Cardiac muscle cell (in vitro differentiated cells and primary cell): Measurements from ENCODE around the gene RPN2. TPM values are rescaled to one million over a fixed set of nuclear protein-coding genes. Genes with fewer than 3 reads are reported as not detected.

Experiments used
- DNase-seq, 2 donors: peaks; one replicate each; pipeline versions ENCODE4 v3.0.0 to v3.0.0-alpha.2; 2010 to 2017; ENCODE audit warnings: low read depth in 1 of 2, low spot score in 1 of 2
- H3K27ac ChIP-seq: fragments of 200-600 bp; sonication (generic); 2 replicates; pipeline ENCODE4 v1.5.1; 2016
- H3K27me3 ChIP-seq: fragments of 200-600 bp; sonication (generic); 2 replicates; pipeline ENCODE4 v1.6.0; 2016; ENCODE audit warnings: control low read depth
- H3K36me3 ChIP-seq: fragments of 200-600 bp; sonication (generic); 2 replicates; pipeline ENCODE4 v1.5.1; 2016; ENCODE audit warnings: control low read depth
- H3K4me1 ChIP-seq: fragments of 200-600 bp; sonication (generic); 2 replicates; pipeline ENCODE4 v1.8.1; 2017; ENCODE audit warnings: low read depth, mild to moderate bottlenecking, mixed run types
- H3K4me3 ChIP-seq: fragments of 200-600 bp; sonication (generic); 2 replicates; pipeline ENCODE4 v1.5.1; 2016; ENCODE audit warnings: mild to moderate bottlenecking
- H3K9me3 ChIP-seq: fragments of 200-600 bp; sonication (generic); 2 replicates; pipeline ENCODE4 v1.5.1; 2017; ENCODE audit warnings: low read depth, mild to moderate bottlenecking, control low read depth
- polyA plus RNA-seq: library from polyadenylated mRNA; unstranded; fragments of >200 nt; fragmentation: Nextera tagmentation; extraction: Ambion mirVana; gene quantifications from 2 replicates; pipeline ENCODE4 v1.2.1, GENCODE V29; 2016
- total RNA-seq: library from RNA; depleted of rRNA; stranded (reverse); fragments of >200 nt; gene quantifications from 2 replicates; pipeline ENCODE4 v1.2.3, GENCODE V29; 2016
- TF ChIP-seq, protein P1 (sequence below): IDR thresholded peaks from 2 replicates; pipeline ENCODE4 v1.5.1; 2012; ENCODE audit warnings: low read depth, mild to moderate bottlenecking, low read length

The RPN2 gene
- total and polyA plus RNA-seq, 2 experiments from 2014 or later: 150 to 259 TPM

DNA sequence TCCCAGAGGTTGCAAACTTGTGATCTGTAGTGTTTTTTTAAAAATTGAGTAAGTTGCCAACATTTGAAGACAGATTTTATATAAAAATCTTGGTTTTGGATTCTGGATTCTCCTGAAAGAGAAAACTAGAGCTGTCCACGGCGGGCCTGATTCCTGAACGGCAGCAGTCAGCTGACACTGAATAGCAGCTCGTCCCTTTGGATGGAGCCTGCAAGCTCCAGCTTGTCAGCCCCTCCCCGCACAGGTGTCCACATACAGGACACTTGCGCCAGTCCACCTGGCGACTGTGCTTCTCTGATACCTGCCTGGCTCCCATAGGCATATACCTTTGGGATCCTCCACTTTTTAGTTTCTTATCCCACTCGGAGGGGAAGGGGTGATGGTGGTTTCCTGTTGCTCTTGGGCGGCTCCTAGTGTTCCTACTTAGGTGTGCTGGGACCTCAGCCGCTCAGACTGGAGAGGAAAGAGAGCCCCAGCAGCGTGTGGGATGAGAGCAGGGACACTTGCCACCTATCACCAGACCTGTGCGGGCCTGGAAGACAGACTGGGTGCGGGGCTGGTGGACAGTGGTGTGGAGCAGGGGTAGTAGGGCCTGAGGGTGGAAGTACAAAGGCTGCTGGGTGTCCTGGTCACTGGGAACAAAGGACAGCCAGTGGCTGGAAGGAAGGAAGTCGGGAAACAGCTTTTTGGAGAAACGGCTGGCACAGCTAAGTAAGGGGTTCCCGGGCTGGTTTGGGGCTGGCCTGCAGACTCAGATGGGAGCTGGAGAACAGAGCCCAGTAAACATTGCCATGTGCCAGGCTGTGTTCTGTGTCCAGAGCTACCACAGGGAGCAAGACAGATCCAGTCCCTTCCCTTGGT lies 64.2 kb downstream of the RPN2 start:
- Histone ChIP-seq H3K36me3 (peaks cover 36% of the 10 kb centered on the region), H3K4me1 (no peaks in the 10 kb centered on the region), H3K27ac (no peak overlapping the region), H3K27me3 (no peaks in the 10 kb centered on the region), H3K4me3 (no peak overlapping the region), H3K9me3 (no peaks in the 10 kb centered on the region)
- TF ChIP-seq, protein P1, sequence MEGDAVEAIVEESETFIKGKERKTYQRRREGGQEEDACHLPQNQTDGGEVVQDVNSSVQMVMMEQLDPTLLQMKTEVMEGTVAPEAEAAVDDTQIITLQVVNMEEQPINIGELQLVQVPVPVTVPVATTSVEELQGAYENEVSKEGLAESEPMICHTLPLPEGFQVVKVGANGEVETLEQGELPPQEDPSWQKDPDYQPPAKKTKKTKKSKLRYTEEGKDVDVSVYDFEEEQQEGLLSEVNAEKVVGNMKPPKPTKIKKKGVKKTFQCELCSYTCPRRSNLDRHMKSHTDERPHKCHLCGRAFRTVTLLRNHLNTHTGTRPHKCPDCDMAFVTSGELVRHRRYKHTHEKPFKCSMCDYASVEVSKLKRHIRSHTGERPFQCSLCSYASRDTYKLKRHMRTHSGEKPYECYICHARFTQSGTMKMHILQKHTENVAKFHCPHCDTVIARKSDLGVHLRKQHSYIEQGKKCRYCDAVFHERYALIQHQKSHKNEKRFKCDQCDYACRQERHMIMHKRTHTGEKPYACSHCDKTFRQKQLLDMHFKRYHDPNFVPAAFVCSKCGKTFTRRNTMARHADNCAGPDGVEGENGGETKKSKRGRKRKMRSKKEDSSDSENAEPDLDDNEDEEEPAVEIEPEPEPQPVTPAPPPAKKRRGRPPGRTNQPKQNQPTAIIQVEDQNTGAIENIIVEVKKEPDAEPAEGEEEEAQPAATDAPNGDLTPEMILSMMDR: no peak
- peak in 1 of 2 donors; percentile 21 for DNase-seq

DNA sequence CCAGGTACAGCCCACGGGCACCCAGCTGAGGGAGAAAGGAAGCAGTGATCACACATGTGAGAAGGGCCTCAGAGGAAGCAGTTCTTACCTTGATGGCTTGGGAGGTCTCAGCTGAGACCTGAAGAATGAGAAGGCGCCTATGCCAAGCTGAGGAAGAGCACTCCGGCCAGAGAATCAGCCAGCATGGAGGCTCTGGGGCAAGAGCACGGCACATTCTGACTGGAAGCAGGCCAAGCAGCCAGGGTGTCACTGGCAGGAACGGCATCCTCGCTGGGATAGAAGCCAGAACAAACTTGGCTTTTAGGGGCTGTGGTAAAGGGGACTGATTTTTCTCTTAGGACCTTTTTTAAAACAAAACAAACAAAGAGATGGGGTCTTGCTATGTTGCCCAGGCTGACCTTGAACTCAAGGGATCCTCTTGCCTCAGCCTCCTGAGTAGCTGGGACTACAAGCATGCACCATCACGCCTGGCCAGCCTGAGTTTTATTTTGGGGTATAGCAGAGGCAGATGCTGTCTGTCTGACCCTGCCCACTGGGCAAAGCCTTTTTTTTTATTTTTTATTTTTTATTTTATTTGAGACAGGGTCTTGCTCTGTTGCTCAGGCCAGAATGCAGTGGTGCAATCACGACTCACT lies 64.9 kb downstream of the RPN2 start:
- Histone ChIP-seq H3K36me3 (peaks cover 30% of the 10 kb centered on the region), H3K27ac (no peak overlapping the region), H3K4me1 (no peaks in the 10 kb centered on the region), H3K27me3 (no peaks in the 10 kb centered on the region), H3K4me3 (no peak overlapping the region), H3K9me3 (no peaks in the 10 kb centered on the region)
- DNase-seq: peak in 1 of 2 donors; percentile 23
- TF ChIP-seq, protein P1: no peak

DNA sequence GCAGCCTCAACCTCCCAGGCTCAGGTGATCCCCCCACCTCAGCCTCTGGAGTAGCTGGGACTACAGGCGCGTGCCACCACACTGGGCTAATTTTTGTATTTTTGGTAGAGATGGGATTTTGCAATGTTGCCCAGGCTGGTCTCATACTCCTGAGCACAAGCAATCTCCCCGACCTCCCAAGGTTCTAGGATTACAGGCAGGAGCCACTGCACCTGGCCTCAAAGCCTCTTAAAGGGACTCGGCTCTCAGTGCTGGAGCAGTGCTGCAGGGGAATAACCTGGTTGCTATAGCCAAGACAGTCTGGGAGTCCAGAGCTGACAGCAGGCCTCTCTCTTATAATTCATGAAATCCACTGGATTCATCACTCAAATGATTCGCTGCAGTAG lies 65.4 kb downstream of the RPN2 start:
- Histone ChIP-seq H3K4me3 (no peak overlapping the region), H3K4me1 (no peaks in the 10 kb centered on the region), H3K27ac (no peak overlapping the region), H3K9me3 (no peaks in the 10 kb centered on the region), H3K27me3 (no peaks in the 10 kb centered on the region), H3K36me3 (peaks cover 25% of the 10 kb centered on the region)
- DNase-seq: no peak
- TF ChIP-seq, protein P1: no peak

DNA sequence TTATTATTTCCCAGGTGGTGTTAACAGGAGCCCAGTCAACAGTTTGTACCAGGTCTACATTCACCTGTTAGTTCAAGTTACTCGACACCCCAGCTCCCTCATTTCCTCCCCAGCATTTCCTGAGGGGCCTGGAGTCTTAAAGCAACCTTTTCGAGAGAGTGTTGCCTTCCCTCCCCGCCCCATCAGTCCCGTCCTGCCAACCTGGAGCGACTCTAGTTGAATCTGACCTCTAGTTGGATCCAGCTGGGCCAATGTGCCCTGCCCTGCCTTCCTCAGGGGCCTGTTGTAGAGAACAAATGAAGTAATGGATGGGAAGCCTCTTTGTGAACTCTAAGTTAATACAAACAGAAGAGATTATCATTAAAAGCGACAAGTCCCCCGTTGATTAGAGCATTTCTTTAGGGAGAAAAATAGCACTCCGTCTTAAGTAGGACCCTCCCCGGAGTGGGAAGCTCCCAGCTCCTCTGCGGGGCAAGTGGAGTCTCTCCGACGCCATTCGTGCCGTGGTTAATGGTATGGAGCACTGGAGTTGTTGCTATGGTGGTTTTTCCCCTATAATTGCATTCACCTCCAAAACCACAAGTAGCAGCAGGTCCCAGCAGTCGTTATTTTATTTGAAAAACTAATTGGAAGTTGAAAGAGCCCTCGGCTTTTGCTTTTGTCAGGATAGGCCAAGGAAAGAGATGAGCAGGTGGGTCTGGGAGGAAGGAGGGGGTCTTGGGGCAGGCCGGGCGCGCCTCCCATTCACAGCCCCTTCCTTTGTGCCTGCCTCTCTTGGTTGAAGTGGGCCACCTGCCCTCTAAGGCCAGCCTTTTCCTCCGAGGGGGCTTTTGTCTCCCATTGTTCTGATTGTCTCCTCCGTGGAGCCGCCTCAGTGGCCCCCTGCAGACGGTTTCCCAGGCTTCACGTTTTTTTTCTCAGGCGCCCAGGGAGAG lies 66.4 kb downstream of the RPN2 start:
- H3K9me3 ChIP-seq: no peaks in the 10 kb centered on the region
- H3K4me3 ChIP-seq: no peak overlapping the region
- no peaks in the 10 kb centered on the region for H3K27me3 ChIP-seq
- H3K4me1 ChIP-seq: no peaks in the 10 kb centered on the region
- H3K36me3 ChIP-seq: peaks cover 22% of the 10 kb centered on the region
- H3K27ac ChIP-seq: no peak overlapping the region
- TF ChIP-seq, protein P1: no peak
- DNase-seq: no peak

DNA sequence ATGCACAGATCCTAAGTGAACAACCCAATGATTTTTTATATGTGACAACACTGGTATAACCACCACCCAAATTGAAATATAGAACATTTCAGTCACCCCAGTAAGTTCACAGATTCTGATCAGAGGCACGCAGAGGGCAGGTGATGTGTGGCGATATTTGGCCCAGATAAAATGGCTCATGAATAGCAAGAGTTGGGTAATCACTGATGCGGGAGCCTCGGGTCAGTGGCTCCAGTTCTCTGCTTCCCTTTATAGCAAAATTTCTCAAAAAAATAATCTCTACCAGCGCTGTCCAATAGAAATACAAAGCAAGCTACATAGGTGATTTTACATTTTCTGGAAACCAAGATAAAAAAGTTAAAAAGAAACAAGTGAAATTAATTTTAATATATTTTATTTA lies 67.6 kb downstream of the RPN2 start:
- no peak for DNase-seq
- H3K9me3 ChIP-seq: no peaks in the 10 kb centered on the region
- H3K36me3 ChIP-seq: peaks cover 10% of the 10 kb centered on the region
- H3K27ac ChIP-seq: no peak overlapping the region
- TF ChIP-seq, protein P1: no peak
- no peaks in the 10 kb centered on the region for H3K4me1 ChIP-seq
- no peak overlapping the region for H3K4me3 ChIP-seq
- H3K27me3 ChIP-seq: no peaks in the 10 kb centered on the region
